Stromal cell of bone marrow (primary cell): ENCODE measurements around the gene RBM10.

Source experiments
- DNase-seq: peaks from one replicate; pipeline ENCODE4 v3.0.0-alpha.2; 2012; ENCODE audit warnings: low read depth

RBM10 gene

DNA sequence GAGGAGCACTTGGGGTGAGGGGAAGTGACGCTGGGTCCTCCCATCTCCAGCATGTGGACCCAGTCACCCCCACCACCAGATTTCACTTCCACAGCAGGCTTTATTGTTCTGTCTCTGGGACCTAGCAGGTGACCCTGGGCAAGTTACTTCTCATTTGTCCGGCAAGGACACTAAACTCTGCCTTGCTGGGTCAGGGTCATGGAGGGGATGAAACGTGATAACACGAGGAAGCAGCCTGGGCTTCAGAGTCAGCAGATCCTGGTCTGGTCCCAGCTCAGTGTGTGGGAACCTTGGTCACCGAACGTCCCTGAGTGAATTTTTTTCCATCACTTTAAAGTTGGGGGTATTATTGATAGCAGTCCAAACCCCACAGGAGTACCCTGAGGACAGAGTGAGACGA lies 52.5 kb downstream of the RBM10 start:
- DNase-seq: no peak

DNA sequence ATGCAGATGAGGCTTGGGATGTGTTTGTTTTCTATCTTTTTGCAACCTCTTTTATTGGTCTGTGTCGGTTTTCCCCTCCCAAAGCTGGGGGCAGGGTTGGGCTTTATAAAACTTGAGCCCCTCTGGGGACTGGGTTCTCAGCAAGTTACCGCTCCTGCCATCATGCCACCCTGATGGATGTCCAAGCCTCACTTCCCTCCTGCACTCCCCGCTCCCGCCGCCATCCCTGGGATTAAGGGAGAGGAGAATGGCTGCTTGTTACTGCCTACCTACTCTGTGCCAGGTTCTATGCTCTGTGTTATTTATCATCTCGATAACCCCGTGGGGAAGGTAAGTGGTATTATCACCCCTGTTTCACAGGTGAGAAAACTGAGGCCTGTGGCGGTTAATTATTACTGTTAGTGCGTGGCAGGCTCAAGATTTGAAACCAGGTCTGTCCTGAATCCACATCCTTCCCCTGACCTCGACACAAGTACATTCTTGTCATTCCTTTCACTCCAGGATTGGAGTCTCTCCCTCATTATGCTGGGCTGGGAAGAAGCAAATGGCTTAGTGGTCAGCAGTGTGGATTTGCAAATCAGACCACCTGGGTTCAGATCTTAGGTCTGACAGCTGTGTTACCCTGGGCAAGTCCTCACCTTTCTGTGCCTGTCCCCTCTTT lies 53.1 kb downstream of the RBM10 start:
- no peak for DNase-seq

DNA sequence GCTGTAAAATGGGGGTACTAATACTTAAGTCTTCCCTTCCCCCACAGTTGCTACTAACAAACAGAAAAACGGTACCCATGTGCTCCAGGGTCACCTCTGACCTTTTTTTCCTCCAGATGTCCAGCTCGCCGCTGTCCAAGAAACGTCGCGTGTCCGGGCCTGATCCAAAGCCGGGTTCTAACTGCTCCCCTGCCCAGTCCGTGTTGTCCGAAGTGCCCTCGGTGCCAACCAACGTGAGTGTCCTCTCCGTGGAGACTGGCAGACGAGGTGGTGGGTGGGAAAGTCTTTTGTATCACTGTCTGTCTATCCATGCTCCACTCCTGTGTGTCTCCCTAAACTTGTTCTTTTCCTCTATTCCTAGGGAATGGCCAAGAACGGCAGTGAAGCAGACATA lies 53.7 kb downstream of the RBM10 start:
- no peak for DNase-seq

DNA sequence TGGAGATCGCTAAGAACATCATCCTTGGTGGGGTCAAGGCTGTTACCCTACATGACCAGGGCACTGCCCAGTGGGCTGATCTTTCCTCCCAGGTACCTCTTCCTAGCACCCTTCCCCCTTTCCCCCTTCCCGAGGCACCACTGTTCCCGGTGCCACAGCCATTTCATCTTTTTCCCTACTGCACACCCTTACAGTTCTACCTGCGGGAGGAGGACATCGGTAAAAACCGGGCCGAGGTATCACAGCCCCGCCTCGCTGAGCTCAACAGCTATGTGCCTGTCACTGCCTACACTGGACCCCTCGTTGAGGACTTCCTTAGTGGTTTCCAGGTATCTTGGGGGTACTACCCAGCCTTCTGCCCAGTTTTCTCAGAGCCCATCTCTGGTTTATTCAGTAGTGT lies 54.3 kb downstream of the RBM10 start:
- no peak for DNase-seq

DNA sequence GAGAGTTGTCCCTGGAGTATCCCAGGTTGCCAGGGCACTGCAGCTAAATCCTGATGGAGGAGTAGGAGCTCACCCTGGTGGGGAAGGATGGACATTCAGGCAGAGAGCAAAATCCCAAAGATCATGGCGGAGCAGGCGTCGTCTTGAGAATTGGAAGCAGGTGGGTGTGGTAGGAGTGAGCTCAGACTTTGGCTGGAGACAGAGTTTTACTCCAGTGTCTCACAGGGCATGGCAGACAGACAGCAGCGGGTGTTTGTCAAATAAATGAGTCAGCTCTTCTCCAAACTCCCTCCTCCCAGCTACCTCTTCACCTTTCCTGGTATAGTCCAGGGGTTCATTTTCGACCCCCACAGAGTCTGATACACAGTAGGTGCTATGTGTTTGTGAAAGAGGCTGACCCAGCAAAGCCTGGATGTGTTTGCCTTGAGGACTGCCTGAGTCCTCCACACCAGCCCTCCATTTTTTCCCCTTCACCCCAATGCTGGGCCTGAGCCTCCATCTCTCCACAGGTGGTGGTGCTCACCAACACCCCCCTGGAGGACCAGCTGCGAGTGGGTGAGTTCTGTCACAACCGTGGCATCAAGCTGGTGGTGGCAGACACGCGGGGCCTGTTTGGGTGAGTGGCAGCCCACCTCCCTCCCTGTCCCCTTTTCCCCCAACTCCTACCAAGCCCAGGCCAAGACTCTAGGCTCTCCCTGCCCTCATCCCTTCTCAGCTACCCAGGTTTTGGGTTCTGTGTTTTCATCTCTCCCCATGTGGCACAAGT lies 55.5 kb downstream of the RBM10 start:
- DNase-seq: peak; percentile 75

DNA sequence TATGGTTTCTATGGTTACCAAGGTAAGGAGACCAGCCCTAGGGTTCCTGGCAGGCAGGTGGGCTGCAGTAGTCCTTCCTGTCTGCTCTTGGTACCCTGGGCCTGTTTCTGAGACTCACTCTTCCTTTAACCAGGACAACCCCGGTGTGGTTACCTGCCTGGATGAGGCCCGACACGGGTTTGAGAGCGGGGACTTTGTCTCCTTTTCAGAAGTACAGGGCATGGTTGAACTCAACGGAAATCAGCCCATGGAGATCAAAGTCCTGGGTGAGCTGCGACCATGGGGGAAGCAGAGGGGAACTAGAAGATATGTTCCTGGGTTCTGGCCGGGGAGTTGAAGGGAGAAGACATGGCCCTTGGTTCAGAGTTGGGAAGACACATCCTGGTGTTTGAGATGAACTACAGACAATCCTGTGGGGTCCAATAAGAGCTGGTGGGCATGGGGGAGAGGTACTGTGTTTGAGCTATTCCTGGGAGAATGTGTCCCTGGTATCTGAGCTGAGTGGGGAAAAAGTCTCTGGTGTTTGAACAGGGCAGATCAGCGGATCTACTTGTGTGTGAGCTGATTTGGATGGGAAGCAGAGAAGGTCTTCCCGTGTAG lies 56.4 kb downstream of the RBM10 start:
- DNase-seq: no peak

DNA sequence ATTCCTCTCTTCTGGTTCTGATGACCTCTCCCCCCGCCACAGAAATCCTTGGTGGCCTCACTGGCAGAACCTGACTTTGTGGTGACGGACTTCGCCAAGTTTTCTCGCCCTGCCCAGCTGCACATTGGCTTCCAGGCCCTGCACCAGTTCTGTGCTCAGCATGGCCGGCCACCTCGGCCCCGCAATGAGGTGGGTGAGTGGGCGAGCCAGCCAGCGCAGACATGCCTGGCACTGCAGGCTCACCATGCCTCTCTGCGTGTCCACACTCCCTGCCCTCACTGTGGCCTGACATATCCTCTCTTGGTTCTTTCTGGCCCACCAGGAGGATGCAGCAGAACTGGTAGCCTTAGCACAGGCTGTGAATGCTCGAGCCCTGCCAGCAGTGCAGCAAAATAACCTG lies 57.3 kb downstream of the RBM10 start:
- no peak for DNase-seq

DNA sequence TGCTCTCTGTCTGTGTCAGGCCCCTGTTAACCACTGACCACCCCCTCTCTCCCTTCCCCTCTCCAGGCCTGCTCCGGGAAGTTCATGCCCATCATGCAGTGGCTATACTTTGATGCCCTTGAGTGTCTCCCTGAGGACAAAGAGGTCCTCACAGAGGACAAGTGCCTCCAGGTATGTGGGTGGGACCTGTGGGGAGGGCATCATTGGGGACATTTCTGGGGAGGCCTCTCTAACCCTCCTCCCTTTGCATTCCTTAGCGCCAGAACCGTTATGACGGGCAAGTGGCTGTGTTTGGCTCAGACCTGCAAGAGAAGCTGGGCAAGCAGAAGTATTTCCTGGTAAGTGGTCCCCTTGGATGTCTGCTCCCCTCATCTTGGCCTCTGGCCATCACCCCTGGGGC lies 57.9 kb downstream of the RBM10 start:
- DNase-seq: no peak

DNA sequence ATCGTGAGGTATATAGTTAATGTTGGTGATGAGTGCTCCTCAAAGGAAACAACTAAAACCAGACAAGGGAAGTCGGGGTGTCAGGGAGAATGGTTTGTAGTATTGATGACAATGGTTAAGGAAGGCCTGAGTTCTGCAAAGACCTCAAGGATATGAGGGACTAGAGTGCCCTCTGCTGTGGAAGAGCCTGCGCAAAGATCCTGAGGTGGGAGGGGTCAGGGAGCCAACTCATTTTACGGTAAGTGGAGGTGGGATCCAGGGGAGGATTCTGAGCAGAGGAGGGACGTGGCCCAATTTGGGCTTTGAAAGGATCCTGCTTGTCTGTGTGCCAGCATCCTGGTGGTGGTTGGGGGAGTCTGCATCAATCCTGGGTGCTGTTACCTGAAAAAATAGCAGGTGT lies 59.9 kb downstream of the RBM10 start:
- DNase-seq: no peak

DNA sequence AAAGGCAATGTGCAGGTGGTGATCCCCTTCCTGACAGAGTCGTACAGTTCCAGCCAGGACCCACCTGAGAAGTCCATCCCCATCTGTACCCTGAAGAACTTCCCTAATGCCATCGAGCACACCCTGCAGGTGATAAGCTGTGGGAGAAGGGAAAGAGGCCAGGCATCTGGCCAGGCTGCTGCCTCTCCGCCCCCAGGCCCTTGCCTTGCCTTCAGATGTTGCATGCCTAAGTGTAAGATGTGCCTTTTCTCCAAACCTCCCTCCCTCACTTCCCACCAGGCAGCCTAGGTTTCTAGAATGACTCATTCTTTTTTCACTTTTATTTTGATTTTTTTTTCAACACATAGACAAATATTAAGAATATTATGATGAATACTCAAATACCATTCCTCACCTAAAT lies 61.3 kb downstream of the RBM10 start:
- no peak for DNase-seq

DNA sequence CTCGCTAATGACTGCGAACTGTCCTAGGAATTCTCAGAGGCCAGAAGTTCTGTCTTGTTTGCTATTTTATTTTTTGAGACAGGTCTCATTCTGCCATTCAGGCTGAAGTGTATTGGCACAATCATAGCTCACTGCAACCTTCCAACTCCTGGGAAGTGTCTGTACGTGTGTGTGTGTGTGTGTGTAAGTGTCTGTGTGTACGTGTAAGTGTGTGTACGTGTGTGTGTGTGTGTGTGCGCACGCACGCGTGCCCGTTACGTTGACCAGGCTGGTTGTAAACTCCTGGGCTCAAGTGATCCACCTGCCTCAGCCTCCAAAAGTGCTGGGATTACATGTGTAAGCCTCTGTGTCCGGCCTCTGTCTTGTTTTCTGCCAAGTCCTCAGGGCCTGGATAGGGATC lies 63.1 kb downstream of the RBM10 start:
- no peak for DNase-seq

DNA sequence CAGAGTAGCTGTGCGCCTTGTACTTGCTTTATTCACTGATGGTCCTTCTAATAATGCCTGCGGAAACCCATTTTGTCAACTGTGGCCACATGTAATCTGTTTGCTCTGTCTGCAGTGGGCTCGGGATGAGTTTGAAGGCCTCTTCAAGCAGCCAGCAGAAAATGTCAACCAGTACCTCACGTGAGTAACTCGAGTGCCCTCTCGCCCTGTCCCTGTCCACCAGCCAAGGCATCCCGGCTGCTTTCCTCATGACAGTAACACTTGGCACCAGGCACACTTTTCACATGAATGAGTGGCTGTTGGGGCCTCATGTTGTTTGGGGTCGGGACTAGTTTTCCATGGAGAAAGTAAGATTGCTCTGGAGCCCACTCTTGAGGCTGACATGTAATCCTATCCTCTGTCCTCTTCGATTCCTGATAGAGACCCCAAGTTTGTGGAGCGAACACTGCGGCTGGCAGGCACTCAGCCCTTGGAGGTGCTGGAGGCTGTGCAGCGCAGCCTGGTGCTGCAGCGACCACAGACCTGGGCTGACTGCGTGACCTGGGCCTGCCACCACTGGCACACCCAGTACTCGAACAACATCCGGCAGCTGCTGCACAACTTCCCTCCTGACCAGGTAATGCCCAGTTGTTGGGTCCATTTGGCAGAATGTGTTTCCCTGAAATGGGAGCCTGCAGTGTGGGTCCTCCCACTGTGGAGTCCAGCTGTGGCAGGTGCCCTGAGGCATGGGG lies 64.7 kb downstream of the RBM10 start:
- DNase-seq: no peak

DNA sequence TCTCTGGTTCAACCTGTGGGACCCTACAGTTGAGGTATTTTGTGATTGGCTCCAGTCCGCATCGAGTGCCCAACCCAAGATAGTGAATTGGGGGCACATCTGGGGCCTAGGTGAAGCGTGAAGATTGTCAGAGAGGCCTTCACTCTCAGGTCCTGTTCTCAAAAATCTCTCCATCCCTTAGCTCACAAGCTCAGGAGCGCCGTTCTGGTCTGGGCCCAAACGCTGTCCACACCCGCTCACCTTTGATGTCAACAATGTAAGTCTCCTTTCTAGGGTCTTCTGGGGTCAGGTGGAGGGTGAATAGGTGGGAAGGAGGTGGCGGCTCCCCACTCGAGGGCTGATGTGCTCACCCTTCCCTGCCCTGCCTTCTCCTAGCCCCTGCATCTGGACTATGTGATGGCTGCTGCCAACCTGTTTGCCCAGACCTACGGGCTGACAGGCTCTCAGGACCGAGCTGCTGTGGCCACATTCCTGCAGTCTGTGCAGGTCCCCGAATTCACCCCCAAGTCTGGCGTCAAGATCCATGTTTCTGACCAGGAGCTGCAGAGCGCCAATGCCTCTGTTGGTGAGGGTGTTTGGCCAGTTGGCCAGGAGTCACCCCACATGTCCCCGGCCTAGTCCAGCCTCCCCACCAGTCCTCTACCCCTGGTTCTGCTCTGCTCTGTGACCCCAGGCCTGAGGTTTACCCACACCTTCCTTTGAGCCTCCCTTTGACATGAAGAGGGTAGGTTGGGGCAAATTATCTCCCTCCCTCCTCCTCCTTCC lies 65.8 kb downstream of the RBM10 start:
- no peak for DNase-seq

DNA sequence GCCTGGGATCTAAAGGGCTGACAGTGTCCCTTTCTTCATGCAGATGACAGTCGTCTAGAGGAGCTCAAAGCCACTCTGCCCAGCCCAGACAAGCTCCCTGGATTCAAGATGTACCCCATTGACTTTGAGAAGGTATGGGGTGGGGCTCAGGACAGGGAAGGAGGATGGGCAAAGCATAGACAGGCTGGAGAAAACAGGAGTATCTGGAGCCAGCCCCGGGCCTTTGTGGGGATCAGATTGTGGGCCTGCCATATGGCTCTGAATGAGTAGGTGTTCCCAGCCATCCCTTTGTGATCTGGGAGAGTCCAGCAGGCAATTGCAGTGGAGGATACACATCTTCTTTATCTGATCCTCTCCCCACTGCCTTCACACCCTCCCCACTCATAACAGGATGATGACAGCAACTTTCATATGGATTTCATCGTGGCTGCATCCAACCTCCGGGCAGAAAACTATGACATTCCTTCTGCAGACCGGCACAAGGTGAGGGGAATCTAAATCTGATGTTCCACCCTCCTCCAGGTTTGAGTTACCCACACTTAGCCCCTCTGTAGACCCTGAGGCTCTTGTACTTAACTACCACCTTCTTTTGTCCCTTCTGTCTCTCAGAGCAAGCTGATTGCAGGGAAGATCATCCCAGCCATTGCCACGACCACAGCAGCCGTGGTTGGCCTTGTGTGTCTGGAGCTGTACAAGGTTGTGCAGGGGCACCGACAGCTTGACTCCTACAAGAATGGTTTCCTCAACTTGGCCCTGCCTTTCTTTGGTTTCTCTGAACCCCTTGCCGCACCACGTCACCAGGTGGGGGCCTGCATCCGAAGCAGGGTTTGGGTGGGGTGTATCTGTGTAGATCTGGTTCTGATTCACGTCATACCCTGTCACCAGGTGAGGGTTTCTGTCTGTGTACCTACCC lies 67.6 kb downstream of the RBM10 start:
- DNase-seq: no peak

DNA sequence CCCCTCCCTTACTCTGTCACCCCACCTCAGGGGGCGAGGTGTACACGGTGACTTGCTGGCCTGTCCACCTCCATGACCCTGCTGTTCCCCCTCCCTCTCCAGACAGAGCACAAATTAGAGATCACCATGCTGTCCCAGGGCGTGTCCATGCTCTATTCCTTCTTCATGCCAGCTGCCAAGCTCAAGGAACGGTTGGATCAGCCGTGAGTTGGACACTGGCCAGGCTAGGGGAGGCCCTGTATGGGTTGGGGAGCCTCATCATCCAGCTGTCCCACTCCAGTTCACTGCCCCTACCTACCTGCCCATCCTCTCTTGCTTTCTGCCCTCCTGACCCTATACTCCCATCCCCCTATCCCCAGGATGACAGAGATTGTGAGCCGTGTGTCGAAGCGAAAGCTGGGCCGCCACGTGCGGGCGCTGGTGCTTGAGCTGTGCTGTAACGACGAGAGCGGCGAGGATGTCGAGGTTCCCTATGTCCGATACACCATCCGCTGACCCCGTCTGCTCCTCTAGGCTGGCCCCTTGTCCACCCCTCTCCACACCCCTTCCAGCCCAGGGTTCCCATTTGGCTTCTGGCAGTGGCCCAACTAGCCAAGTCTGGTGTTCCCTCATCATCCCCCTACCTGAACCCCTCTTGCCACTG lies 69.5 kb downstream of the RBM10 start:
- DNase-seq: no peak

DNA sequence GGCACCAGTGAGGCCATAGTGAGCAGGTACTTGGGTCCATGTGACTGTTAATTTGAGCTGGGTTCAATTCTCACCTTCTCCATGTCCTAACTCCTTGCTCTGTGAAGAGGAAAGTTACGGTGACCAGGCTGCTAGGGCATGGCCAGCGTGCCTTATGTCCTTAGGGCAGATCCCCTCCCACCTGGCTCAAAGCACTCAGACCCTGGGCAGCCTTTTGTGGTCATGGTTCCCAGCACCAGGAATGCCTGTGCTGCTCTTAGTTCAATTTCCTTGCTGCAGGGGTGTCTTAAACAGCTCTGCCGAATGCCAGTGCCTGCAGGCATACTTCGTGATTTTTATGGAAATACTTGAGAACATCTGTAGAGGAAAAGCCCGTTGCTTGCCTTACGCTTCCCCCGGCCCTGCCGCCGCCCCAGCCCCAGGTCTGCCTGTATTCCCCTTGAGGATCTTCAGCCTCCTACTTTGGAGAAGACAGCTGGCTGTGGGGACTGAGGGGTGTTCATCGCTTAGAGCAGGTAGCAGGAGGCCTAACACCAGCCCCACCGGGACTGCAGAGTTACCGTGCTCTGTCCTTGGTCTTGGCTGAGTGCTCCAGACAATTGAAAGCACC lies 70.4 kb downstream of the RBM10 start:
- DNase-seq: no peak

DNA sequence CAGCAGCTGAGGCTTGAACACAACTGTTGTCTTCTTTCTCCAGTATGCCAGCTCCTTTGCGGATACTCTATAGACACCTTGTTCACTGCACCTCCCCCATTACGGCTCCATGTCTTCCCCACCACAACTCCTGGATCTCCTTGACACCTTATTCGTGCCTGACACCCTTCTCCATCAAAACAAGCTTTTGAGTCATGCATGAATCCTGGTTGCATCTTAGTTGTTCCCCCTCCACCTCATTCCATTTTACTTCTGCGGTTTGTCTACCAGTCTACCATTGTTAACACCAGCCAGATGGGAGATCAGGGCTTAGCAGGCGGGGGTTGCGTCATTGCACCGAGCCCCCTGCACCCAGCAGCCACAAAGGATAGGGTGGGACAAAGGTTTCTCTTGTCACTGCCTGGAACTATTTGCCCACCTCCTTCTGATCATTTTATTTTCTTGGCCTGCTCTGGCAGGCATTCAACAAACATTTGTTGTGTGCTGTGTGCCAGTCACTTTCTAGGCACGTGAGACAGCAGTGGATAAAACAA lies 71.4 kb downstream of the RBM10 start:
- DNase-seq: no peak

DNA sequence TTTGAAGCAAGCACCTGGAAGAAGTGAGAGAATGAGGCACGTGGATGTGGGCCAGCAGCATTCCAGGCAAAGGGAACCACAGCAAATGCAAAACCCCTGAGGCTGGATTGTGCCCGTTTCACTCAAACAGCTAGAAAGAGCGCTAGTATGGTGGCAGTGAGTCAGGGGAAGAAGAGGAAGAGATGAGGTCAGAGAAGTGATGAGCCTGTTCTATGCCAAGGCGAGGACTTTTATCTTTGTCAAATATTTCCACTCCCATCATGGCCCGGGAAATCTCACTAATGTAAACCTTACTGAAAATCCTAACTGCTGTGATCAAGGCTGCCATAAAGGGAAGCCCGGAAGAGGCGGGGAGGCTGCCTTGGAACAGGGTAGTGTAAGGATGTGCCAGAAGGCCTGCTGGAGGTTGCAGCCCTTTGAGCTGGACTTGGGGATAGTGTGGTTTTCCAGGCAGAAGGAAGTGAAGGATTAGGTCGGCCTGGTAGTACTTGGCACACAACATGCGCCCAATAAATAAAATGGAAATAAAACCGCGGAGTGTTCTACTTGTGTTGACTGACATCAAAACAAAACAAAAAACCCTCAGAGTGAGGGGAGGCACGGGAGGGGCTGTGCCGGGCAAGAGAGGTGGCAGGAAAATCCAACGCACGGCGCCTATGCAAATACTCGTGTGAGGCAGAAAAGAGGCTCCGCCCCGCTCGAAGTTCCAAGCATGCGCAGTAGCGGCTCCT lies 72.3 kb downstream of the RBM10 start:
- no peak for DNase-seq

DNA sequence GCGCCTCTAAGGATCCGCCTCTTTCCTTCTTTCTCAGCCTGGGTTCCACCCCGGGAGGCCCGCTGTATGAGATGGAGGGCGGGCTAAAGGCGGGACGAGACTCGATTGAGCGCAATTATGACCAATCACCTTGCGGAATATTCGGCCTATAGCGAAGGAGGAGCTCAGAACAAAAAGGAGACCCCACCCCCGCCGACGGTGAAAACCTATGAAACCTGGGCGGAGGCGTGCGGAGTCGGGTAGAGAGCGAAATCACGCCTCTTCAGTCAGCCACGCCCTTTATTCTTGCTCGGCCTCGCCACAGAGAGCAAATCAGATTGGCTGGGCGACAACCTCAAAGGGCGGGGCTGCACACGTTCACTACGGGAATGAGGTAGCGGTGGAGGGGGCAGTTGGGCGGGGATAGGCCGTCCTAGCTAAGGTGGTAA lies 72.8 kb downstream of the RBM10 start:
- DNase-seq: peak; percentile 97
